Measurements from ENCODE around the gene PIK3R1.

- TF ChIP-seq ASH2L (IDR thresholded peaks at IDR 0.05; ENCODE audit: borderline replicate concordance, low read depth) (no peak), PAX5 (IDR thresholded peaks at IDR 0.05; ENCODE audit: borderline replicate concordance, low read depth, low read length) (no peak), DPF2 (IDR thresholded peaks at IDR 0.05) (no peak), CREM (IDR thresholded peaks at IDR 0.05; ENCODE audit: low read depth) (no peak), POLR2AphosphoS5 (IDR thresholded peaks at IDR 0.05; ENCODE audit: low read length) (no peak), GABPA (IDR thresholded peaks at IDR 0.05; ENCODE audit: low read depth) (no peak), BCL11A (IDR thresholded peaks at IDR 0.05; ENCODE audit: low read depth, low read length) (no peak), RCOR1 (conservative IDR thresholded peaks at IDR 0.05; ENCODE audit: low read depth, low read length) (no peak)
- TF ChIP-seq, protein P1, sequence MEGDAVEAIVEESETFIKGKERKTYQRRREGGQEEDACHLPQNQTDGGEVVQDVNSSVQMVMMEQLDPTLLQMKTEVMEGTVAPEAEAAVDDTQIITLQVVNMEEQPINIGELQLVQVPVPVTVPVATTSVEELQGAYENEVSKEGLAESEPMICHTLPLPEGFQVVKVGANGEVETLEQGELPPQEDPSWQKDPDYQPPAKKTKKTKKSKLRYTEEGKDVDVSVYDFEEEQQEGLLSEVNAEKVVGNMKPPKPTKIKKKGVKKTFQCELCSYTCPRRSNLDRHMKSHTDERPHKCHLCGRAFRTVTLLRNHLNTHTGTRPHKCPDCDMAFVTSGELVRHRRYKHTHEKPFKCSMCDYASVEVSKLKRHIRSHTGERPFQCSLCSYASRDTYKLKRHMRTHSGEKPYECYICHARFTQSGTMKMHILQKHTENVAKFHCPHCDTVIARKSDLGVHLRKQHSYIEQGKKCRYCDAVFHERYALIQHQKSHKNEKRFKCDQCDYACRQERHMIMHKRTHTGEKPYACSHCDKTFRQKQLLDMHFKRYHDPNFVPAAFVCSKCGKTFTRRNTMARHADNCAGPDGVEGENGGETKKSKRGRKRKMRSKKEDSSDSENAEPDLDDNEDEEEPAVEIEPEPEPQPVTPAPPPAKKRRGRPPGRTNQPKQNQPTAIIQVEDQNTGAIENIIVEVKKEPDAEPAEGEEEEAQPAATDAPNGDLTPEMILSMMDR (IDR thresholded peaks at IDR 0.05 in 2 of 3, conservative IDR thresholded peaks at IDR 0.05 in 1 of 3; ENCODE audit: control insufficient read depth in 2 of 3, extremely low read depth in 1 of 3, insufficient read depth in 1 of 3, low read depth in 3 of 3, low read length in 3 of 3), result no peak
Observed at GRCh38 chr5:68313336-68313735, 97.8 kb downstream of the PIK3R1 start.

Data from GM12878 (cell line).